Measurements from ENCODE around the gene SPTBN5. TPM values are rescaled to one million over a fixed set of nuclear protein-coding genes. Genes with fewer than 3 reads are reported as not detected.

The SPTBN5 gene
- 7.1 TPM for total RNA-seq

DNA sequence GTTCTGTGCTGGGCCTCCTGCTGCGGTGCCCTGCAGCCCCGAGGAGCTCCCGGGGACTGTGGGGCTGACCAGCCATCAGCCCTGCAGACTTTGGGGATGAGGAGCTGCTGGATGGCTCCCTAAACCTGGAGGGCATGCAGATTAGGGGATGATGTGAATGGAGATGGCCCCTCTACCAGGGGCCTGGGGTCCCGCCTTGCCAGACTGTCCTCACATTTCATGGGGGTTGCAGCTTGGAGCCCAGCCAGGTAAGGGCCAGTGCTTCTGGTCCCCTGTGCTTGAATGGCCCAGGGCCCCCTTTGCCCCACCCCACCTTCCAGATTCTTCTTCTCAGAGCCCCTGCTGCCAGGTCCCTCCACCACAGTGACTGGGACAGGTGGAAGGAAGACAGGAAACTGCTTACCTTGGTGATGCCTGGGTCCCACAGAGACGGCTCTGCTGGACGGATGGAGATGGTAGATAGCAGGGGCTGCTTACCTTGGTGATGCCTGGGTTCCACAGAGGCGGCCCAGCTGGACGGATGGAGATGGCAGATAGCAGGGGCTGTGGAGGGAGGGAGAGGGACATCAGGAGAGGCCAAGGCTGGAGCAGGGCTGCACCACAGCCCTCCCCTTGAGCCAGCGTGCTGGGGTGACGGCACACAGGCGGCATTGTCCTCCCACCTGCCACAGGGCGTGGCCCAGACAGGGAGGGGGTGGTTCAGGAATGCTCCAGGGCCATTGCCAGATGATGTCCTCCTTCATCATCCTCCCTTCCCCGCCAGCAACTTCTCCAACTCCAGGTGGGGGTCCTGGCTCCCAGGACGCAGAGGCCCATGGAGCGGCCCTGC is at the start of gene SPTBN5:
Gene SPTBN5, minus strand, starts transcription at position 632 of the 829 bp plus-strand sequence. Its CDS starts 556 bp downstream, at position 76.
- DNase-seq (ENCODE audit: low spot score) = no peak

DNA sequence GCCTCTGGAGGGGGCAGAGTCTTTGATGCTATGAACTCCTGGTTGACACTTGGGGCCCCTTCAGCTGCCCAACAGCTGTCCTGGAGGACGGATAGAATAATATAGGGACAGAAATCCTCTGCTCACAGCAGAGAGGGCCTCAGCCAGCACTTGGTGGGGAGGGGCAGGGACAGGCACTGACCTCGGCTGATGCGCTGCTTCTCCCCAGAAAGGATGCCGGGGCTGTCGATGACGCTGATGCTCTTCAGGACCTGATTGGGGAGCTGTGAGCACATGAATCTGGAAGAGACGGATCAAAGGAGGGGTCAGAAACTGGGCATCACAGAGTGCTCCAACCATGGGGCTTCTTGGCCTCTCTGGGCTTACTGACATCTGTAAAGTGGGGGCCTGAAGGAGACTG is 49.0 kb upstream of the SPTBN5 start:
- no peak for DNase-seq (ENCODE audit: low spot score)

- DNase-seq (ENCODE audit: low spot score) = no peak
These were observed 48.0 kb upstream of the SPTBN5 start for GRCh38 chr15:41941644-41942415.

- no peak for DNase-seq (ENCODE audit: low spot score)
These were observed 46.6 kb upstream of the SPTBN5 start for GRCh38 chr15:41940441-41940857.

GRCh38 chr15:41939986-41940385 is 46.1 kb upstream of the SPTBN5 start:
- no peak for DNase-seq (ENCODE audit: low spot score)

DNA sequence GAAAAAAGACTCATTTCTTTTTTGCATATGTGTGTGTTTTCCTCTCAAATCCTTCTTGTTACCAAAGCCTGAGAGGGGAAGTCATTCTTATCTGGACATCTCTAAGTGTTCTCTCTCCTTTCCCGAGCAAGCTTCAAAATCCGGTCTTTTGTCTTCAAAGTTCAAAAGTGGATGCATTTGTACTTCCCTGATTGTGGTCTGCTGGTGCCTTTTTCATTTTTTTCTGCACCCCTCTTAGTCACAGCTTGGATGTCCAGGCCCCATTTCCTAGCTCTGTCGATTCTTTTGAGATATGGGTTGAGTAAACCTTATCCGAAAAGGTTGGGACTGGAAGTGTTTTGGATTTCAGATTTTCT is 43.7 kb upstream of the SPTBN5 start:
- DNase-seq (ENCODE audit: low spot score) = no peak

DNA sequence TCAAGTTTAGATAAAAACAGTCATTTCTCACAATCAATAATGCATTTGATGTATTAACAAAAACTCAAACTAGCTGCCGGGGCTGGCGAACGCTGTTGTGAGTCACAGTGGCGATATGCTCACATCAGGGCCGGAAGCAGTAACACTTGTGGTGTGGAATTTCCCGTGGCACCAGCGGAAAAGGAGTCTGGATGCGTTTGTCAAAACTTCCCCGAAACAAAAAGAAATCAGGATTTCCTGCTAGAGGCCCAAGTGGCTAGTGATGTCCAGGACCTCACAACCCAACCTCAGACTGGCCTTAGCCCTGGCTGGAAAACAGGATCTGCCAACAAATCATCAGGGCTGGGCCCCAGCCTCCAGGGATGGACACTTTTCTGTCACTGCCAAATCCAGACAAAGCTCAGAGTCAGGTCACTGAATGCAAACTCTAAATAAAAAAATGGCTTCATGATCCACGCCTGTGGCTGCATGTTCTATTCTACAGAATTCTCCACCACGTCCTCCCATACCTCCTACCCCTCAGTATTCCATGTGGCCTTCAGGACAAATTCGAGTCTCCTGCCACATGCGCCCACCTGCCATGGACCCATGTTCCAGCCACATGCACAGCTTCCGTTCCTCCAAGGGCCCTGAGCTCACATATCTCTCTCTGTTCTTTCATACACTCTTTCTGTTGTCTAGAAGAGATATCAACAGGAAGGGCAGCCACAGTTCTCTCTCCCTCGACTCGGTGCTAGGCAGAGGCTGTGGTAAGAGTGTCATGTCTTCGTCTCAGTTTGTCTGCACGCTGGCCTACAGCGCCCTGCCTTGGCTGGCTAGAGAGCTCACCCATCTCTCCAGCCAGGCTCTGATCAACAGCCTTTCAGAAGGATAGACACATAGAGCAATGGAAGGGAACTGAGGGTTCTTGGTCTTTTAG is 43.1 kb upstream of the SPTBN5 start:
- peak; percentile 31 for DNase-seq (ENCODE audit: low spot score)

- DNase-seq (ENCODE audit: low spot score) = no peak
These were observed 42.3 kb upstream of the SPTBN5 start for GRCh38 chr15:41936155-41936554.

DNA sequence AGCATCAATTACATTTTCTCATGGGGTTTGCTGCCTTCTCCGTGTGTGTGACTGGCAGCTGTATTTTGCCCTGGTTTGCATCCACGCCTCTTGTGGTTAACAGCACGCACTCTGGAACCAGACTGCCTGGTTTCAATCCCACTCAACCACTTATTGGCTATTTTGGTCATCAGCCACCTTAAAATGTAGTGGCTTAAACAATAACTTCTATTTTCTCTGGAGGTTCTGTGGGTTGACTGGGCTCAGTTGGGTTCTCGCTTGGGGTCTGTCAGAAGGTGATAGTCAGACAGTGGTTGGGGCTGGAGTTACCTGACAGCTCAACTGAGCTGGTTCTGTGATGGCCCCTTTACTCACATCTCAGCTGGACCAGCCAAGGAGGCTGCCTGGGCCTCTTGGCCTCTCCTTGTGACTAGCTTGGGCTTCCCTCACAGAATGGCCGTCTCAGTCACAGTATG is 41.7 kb upstream of the SPTBN5 start:
- DNase-seq (ENCODE audit: low spot score) = no peak

GRCh38 chr15:41934843-41935242 is 41.0 kb upstream of the SPTBN5 start:
- peak; percentile 60 for DNase-seq (ENCODE audit: low spot score)

DNA sequence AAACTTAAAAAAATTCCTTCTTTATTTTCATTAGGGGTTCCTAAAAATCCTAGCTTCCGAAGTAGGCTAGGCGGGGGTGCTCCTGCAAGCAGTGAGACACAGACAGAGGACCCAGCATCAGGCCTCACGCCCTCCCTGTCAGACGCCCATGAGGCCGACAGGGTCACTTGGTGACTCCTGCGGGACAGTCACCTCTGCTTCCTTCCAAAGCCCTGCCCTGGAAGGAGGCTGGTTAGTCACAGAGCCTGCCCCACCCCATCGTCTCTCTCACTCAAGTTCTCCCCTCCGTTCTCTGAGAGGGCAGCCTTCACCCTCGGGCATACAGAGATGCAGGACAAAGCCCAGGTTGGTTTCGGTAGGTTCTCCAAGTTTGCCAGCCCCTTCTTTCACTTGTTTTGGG is 39.9 kb upstream of the SPTBN5 start:
- no peak for DNase-seq (ENCODE audit: low spot score)

- DNase-seq (ENCODE audit: low spot score) = no peak
These were observed 39.5 kb upstream of the SPTBN5 start for GRCh38 chr15:41933326-41933725.

DNA sequence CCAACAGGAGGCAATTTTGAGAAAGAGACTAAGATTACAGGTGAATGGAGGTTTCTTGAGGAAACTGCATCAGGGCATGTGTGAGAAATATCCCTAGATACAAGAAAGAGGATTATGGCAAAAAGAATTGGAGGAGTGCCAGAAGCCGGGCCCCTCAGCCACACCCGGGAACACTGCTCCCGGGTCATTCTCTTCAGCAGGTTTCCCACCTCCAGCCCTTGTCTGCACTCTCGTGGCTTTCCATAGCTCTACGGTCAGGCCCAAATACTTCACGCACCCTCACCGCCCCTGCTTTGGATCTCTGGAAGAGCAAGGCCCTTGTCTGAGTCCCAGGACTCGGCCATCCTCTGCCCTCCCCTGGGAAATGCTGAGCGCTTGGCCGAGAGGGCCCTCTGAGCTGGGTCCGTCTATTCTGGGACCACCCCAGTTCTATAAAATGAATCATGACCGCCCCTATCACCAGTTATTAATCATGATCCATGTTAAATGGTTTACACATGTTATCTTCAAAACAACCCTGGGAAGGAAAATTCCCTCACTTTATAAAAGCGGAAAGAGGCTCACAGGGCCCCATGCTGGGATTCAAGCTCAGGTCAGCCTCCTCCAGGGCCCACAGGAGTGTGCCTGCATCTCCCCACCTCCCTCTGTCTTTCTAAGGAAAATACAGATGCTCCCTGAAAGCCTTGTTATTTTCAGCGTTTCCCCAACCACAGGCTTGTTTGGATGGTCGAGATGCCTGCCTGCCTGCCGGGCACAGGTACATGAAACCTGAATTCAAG is 38.8 kb upstream of the SPTBN5 start:
- DNase-seq (ENCODE audit: low spot score) = no peak

DNA sequence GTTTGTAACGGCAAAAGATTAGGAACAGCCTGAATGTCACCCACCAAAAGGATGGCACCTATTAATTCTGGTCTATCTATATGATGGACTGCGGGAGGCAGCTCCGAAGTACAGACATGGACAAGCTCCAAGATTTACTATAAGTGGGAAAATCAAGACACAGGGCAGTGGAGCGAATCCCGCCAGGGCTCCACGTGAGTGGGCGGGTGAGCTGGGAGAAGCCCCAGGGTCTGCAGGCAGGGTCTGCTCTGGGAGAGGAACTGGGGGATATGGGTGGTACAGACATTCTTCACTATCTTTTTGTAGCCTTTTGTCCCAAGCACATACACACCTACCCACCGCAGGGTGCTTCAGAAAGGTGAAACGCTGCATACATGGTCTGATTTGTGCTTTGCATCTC is 38.2 kb upstream of the SPTBN5 start:
- DNase-seq (ENCODE audit: low spot score) = no peak

GRCh38 chr15:41930867-41931222 is 37.0 kb upstream of the SPTBN5 start:
- no peak for DNase-seq (ENCODE audit: low spot score)

GRCh38 chr15:41930221-41930866 is 36.5 kb upstream of the SPTBN5 start:
- DNase-seq (ENCODE audit: low spot score) = no peak

- DNase-seq (ENCODE audit: low spot score) = no peak
These were observed 35.1 kb upstream of the SPTBN5 start for GRCh38 chr15:41928637-41929620.

DNA sequence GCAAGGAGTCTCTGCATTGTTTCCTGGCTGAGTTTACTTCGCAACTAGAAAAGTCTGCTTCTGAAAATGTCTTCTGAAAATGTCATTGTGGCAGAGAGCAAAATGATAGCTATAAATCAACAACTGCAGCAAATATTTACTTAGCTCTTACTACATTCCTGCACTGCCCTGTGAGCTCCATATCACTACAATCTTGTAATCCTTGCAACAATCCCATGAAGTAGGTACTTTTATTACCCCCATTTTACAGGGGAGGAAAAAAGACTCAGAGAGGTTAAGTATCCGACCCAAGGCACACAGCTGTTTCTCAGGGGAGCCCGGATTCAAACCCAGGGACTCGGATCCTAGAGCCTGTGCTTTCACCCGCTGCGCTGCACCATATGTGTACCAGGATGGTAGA is 34.2 kb upstream of the SPTBN5 start:
- DNase-seq (ENCODE audit: low spot score) = no peak

- no peak for DNase-seq (ENCODE audit: low spot score)
These were observed 33.7 kb upstream of the SPTBN5 start for GRCh38 chr15:41927536-41927935.

Data from mucosa of gallbladder (tissue), 1 donor.